GDM1 (cell line): ENCODE measurements around the gene PARD3B.
"Not testable (repeated sequence)": the region's sequence is repeated elsewhere in the genome, so short reads cannot be mapped to it uniquely, and the experiment has no call there.

Experiments used
- DNase-seq: peaks from one replicate; lab custom pipeline; 2025; lab: John Stamatoyannopoulos, UW

PARD3B gene

DNA sequence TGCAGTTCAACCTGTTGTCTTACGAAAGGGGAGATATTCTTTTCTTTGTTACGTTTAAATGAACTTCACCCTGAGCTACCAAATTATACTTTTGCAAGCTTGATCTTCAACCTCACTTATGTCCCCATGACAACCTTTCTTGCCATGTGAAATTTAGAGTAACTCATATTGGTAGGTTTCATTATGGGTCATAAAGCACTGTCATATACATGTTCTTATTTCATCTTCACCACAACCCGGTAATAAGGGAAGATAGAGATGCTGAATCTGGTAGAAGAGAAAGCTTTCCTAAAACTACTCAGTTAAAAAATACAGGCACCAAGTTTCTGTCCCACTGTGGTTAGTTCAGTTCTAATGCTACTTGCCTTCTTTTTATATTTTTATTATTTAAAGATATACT is 928.5 kb downstream of the PARD3B start:
- no peak for DNase-seq

DNA sequence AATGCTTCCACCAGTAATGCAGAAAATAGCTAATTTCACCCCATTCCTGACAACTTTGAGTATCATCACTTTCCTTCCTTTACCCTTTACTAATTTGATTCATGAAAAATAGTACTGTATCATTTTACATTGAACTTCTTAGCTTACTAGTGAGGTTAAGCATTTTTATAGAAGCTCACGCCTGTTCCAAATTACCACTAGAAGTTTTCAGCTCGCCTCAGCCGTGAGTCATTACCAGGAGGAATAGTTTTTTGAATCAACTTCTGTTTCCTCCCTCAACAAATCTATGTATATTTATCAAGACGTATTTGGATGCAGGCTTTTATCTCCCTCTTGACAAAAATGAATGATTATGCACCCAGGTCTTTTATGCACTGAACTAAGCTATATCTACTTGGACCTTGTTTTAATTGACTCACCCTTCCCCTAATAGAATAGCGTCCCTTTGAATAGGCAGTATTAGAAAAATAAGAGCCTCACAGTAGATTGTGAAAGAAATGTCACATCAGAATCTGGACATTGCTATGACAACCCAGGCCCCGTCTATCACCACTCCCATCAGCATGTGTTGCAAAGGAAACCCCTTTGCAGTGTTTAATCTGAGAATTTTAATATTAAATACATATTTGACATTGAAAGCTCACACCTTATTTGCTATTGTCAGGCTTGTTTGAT is 929.6 kb downstream of the PARD3B start:
- DNase-seq = no peak

GRCh38 chr2:205475416-205475768 is 930.1 kb downstream of the PARD3B start:
- no peak for DNase-seq

DNA sequence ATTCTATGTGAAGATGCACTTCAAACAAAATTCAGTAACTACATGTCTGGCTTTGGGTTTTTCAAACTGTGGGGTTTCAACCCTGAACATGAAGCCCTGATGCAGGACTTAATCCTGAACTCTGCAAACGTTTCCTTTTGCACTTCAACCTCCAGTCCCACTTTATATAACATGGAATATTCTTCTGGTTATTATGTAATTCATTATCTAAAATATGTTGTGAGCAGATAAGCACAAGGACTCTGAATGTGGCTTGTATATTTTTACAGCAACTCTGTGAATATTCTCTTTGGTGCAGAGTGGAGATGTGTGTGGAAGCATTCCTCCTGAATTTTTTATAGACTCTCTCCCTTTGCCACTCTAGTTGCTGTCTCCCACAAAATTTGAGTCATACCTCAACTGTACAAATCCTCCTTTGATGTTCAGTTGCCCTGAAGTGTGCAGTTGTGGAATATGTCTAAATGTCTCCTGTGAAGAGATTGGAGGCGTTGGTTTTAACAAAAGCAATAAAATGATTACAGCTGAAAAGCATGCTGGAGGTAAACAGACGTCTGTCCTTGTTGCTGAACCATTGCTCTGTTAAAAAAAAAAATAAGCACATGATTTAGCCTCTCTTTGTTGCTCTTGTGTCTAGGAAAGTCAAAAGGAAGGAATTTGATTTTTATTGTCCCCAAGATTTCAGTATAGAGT is 931.9 kb downstream of the PARD3B start:
- DNase-seq = no peak

DNA sequence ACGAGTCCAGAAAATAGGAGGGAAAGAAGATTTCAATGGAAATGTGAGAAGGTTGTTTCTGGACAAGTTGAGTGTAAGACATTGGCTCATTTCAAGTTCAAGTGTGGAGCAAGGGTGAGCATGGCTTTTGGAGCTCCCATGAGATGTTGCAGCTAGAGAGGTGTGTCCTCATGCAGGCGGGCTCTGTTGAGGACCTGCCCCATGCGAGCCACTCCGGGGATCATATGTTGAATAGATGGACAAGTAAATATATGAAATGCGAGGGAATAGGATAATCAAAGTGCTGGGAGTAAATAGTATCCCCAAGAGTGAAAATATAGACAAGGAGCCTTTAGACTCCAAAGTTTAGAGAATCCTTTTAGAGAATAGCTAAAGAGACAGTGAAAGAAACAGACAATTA is 936.6 kb downstream of the PARD3B start:
- DNase-seq = no peak

DNA sequence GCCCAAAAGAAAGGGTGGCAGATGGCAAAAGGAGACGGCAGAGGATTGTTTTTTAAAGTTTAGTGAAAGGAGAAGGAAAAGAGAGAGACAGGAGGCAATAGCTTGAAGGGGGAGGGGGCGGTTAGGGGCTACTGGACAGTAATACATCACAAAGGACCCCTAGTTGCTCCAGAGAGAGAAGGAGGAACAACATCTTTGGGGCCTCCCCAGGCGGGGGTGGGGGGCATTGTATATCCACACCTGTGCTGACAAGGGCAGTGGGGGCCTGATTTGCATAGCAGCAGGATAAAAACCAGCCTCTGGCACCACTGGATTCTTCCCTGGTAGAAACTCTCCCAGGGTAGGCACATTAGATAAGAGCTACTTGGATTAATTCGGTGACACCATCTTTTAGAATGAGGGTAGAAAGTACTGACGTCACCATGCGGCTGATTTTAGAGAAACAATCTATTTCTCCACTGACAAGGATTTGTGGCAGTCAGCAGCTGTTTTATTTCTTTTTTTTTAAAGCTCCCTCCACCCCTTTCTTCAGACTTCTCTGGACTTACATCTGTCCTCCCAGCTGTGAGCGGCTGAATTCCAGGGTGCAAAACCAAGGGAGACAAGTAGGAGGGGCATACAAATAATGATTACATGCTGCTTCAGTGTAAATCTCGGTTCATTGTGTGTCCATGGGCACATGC is 937.3 kb downstream of the PARD3B start:
- DNase-seq = no peak

- DNase-seq = no peak
These were observed 937.8 kb downstream of the PARD3B start for GRCh38 chr2:205483095-205483494.

DNA sequence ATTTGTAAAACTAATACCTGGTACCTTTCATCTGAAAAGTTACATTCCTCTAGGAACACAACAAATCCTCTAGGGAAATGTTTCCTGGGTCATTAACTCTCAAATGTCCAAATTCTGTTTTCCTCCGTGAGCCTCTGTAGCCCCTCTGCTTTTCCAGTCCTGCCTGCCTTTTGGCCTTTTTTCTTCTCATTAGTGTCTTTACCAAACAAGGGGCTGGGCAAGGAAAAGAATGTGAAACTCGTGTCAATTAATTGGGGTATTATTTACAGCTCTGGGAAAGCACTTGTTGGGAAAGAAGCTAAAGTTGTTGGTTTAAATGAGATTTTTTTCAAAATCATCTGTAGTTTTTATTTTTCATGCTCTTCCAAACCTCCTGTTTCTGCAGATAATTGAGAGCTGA is 938.9 kb downstream of the PARD3B start:
- no peak for DNase-seq

- no peak for DNase-seq
These were observed 939.5 kb downstream of the PARD3B start for GRCh38 chr2:205484764-205485163.

DNA sequence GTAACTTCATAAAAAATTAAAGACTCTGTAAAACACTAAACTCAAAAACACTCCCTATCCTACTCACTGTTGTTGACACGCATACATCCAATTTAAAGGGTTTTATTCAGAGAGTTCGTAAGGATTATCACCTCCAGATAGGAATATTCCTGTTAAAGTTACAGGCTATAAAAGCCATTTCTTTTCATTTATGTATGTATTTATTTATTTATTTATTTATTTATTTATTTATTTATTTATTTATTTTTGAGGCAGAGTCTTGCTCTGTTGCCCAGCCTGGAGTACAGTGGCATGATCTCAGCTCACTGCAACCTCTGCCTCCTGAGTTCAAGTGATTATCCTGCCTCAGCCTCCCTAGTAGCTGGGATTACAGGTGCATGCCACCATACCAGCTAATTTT is 948.3 kb downstream of the PARD3B start:
- DNase-seq = not testable (repeated sequence)

GRCh38 chr2:205494537-205495235 is 949.4 kb downstream of the PARD3B start:
- DNase-seq = no peak

DNA sequence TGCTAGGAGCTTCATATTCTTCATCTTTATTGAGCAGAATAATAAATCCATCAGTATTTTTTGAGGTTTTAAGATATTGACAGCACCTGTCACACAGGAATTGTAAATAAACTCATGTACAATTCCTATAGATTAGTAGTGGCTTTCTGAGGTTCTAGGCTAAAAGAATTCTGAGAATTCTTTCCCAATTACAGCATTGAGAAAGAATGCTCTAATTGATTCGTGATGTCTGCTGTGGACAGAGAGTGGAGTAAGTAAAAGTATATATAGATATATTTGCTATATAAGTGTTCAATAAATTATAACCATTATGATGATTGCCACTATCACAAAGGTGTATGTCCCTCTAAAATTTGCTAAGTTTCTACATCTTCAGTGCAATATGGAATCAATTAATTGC is 950.5 kb downstream of the PARD3B start:
- no peak for DNase-seq

DNA sequence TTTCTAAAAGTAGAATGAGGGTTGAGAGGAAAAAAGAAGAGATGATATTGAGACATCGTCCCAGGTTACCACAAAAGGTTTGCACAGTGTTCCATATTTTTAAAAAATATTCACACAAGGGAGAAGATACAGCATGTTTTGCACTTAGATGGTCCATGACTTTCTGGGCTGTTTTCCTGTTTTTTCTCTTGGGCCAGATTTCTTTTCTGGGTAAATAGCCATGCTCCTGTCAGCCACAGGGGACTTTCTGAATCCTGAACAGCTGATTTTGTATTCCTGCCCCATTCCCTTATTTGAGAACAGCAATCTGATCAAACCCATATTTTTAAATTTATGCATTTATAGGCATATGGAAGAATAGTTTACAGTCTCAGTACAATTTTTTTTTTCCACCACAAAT is 951.1 kb downstream of the PARD3B start:
- no peak for DNase-seq

DNA sequence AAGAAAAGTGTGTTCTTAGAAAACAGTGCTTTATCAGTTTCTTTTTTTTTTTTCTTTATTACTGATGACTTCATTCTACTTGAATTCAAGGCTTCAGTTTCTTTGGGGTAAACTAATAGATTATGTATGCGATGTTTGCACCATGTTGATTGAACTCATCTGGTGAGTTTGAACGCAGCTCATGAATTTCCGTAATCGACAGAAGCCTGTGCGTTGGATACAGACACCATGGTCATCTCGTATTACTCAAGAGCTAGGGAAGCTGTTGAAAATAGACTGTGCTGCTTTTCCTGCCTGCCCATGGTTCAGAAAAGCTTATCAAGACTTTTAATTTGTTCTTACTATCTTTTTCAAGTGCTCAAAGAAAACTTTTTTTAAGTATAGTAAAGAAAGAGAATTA is 951.5 kb downstream of the PARD3B start:
- no peak for DNase-seq

DNA sequence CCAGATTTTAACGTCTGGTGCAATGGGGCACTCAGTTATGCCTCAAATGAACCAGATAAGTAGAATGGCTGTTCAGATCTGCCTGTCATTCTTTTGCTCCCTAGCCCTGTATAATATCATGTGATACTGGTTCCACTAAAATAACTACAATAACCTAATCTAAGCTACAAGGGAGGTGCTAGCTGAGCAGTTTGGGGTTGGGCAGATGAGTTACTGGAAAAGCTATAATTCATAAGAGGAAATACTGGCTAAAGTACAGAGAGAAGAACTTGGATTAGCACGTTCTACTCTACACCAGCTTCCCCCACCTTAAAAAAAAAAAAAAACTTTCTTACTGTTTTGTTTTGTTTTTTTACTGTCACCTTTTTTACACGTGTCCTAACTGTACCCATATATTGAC is 953.7 kb downstream of the PARD3B start:
- no peak for DNase-seq

DNA sequence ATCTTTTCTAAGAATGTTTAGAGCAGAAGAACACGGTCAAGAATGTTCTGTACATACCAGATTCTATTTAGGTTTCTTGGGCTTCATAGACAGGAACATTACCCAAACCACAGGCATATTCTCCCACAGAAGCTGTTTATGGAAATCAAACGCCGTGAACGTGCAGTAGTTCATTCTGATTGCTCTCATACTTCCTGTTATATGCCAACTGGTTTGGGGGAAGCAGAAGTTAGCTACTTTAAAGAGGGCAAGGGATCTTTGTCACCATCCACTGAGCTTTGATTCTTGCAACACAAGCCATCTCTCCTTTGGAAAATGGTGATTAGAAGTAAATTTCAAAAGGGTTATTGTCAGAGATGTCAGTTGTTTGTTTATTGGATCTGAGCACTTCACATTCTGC is 954.8 kb downstream of the PARD3B start:
- peak; percentile 30 for DNase-seq

DNA sequence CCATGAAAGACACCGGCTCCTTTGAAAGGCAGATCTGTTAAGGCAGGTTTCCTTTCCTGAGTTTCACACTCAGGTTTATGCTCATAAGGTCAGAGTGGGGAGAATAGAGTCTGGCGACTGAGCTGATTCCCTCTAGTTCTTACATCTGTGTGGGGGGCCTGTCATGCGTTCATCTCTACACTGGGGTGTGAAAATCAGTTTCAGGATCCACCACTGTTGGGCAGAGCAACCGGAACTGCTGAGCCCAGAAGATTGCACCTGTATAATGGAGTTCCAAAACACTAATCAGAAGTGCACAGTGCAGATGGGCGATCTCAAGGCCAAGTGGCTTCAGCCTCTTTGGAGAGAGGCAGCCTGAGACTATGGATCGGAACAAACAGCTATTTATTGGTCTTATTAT is 955.7 kb downstream of the PARD3B start:
- DNase-seq = no peak

GRCh38 chr2:205501826-205502225 is 956.6 kb downstream of the PARD3B start:
- no peak for DNase-seq

DNA sequence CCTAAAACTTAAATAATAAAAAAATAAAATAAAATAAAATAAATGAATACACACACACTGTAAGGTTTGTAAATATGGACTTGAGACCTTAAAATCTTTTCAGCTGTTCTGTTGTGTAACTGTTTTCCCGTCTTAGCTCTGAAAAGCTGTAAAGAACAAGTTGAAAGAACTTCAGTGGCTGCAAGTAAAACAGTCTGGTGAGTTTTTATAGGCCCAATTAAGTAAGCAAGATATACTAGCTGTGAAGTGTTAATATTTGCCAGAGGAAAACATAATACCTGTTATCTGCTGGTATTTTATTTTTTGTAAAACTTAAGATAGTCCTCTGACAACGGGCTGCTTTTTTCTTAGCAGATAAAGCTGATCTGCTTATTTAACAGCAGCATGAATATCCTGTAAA is 960.1 kb downstream of the PARD3B start:
- no peak for DNase-seq

GRCh38 chr2:205509655-205510054 is 964.4 kb downstream of the PARD3B start:
- DNase-seq = no peak

DNA sequence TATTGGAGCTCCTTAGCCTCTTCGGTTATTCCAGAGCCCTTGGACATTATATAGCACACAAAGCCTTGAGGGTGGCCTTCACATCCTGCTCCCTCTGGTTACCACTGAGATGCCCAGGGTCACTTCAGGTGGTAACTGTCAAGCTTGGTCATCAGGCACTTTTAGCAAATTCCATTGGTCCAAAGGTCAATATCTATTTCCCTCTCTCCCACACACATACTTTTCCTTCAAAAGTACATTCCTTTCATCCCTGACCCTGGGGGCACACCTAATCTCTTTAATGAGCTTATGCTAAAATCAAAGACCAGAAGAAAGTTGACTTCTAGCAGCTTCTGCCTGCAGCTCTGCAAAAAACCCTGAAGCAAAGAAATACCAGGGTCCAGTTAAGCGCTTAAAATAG is 965.1 kb downstream of the PARD3B start:
- DNase-seq = no peak

DNA sequence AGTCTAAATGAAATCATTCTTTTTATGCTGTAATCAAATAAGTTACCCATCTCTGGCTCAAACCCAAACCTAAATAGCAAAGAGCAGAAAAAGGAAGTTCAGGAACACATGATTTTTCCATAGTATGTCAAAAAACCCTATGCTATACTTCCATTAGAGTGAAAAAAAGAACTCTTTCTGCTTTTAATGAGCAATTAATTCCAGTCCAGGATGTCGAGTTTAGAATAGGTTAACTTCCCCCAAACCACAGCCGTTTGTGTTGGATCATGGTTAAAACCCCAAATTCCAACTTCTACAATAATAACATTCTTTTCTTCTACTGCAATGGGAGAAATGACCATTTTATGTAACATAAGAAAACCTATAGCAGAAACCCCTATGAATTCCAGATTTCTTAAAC is 965.9 kb downstream of the PARD3B start:
- no peak for DNase-seq

GRCh38 chr2:205511641-205512040 is 966.4 kb downstream of the PARD3B start:
- DNase-seq = no peak
